ENCODE measurements around the gene GNB1. TPM values are rescaled to one million over a fixed set of nuclear protein-coding genes. Genes with fewer than 3 reads are reported as not detected.

GNB1 gene
- total RNA-seq, 1 experiment from 2014 or later: 339 TPM

GRCh38 chr1:1922956-1923833 lies 32.3 kb upstream of the GNB1 start (continued):
- TF ChIP-seq AFF4 (CRISPR knock-in tag; IDR thresholded peaks at IDR 0.05; ENCODE audit: borderline replicate concordance) (no peak), ARID4B (CRISPR knock-in tag; IDR thresholded peaks at IDR 0.05; ENCODE audit: borderline replicate concordance) (no peak)

- DNase-seq (ENCODE audit: low spot score) (no peak), ATAC-seq (no peak)
- Mint-ChIP-seq H3K4me3 (no peak overlapping the region), H3K27me3 (ENCODE audit: low read depth) (no peaks in the 10 kb centered on the region), H3K36me3 (no peaks in the 10 kb centered on the region), H3K27ac (no peak overlapping the region), H3K9me3 (peaks cover 4% of the 10 kb centered on the region), H3K4me1 (peaks cover 3% of the 10 kb centered on the region; the same call in 1 of the 2 replicates)
- TF ChIP-seq SMAD4 (CRISPR knock-in tag; IDR thresholded peaks at IDR 0.05) (no peak), ZNF281 (CRISPR knock-in tag; IDR thresholded peaks at IDR 0.05) (no peak), IRF2 (CRISPR knock-in tag; IDR thresholded peaks at IDR 0.05; ENCODE audit: borderline replicate concordance, low read depth) (no peak), IRF1 (CRISPR knock-in tag; IDR thresholded peaks at IDR 0.05) (no peak), FOXP4 (CRISPR knock-in tag; IDR thresholded peaks at IDR 0.05) (no peak), USF1 (CRISPR knock-in tag; IDR thresholded peaks at IDR 0.05) (no peak), NFYB (CRISPR knock-in tag; conservative IDR thresholded peaks at IDR 0.05; ENCODE audit: low read depth) (no peak), MAX (CRISPR knock-in tag; IDR thresholded peaks at IDR 0.05) (no peak), ZNF121 (CRISPR knock-in tag; IDR thresholded peaks at IDR 0.05) (no peak), PRRX2 (CRISPR knock-in tag; IDR thresholded peaks at IDR 0.05) (no peak), ATF2 (CRISPR knock-in tag; IDR thresholded peaks at IDR 0.05; ENCODE audit: borderline replicate concordance, low read depth) (no peak)
- POLR2A ChIA-PET: no interaction called here
- CTCF ChIA-PET: interaction anchor here (2.0 to 3.4 kb wide), 2 partner anchors 123 to 217 kb away, joined by 7 to 23 read pairs; no protein-coding TSS in a partner anchor
These were observed 31.7 kb upstream of the GNB1 start for GRCh38 chr1:1922702-1922955.

Measured in WTC11 (cell line).